Vagina (tissue), 2 donors: ENCODE data around the gene SLC12A4. TPM values are rescaled to one million over a fixed set of nuclear protein-coding genes. Genes with fewer than 3 reads are reported as not detected.
A peak's percentile ranks its signal among the peaks of the same experiment; 100 is the strongest.
"Not testable (repeated sequence)": the region's sequence is repeated elsewhere in the genome, so short reads cannot be mapped to it uniquely, and the experiment has no call there.

ENCODE experiments used
- DNase-seq, 2 donors: peaks; one replicate each; pipeline ENCODE4 v3.0.0-alpha.2; 2017; ENCODE audit errors: extremely low spot score in 2 of 2
- H3K27ac ChIP-seq: fragments of 200-600 bp; sonication (generic); one replicate; pipeline ENCODE4 v1.5.1; 2019
- H3K27me3 ChIP-seq: fragments of 200-600 bp; sonication (generic); one replicate; pipeline ENCODE4 v1.5.1; 2019
- H3K36me3 ChIP-seq, 2 donors: fragments of 200-600 bp; sonication (generic); one replicate each; pipeline ENCODE4 v1.5.1; 2017 to 2019
- H3K4me1 ChIP-seq: fragments of 200-600 bp; sonication (generic); one replicate; pipeline ENCODE4 v1.5.1; 2019
- H3K4me3 ChIP-seq, 2 donors: fragments of 200-600 bp; sonication (generic); 1 replicate in 1 of 2; 2 replicates in 1 of 2; pipeline ENCODE4 v1.5.1; 2016 to 2019
- H3K9me3 ChIP-seq: fragments of 200-600 bp; sonication (generic); one replicate; pipeline ENCODE4 v1.5.1; 2019
- CTCF ChIP-seq, 3 experiments: fragments of 450-650 bp in 2 of 3; fragments of 200-600 bp in 1 of 3; sonication (generic) in 1 of 3; IDR thresholded peaks; one replicate each; pipeline ENCODE4 v1.5.1; 2017 to 2019; ENCODE audit warnings: antibody characterized with exemption in 3 of 3, mild to moderate bottlenecking in 2 of 3, moderate library complexity in 2 of 3
- POLR2A ChIP-seq, 2 donors: fragments of 450-650 bp; IDR thresholded peaks; one replicate each; pipeline ENCODE4 v1.6.1; 2017; ENCODE audit warnings: antibody characterized with exemption in 2 of 2, mild to moderate bottlenecking in 2 of 2, moderate library complexity in 2 of 2
- POLR2AphosphoS5 ChIP-seq, 2 donors: sonication (generic); formaldehyde crosslinking; IDR thresholded peaks; one replicate each; pipeline ENCODE4 v1.9.0; 2017; ENCODE audit warnings: antibody characterized with exemption in 2 of 2, mild to moderate bottlenecking in 2 of 2, low read depth in 1 of 2; ENCODE audit not compliant: insufficient read depth in 1 of 2
- intact Hi-C: fragments of 100-400 bp; cut with DNase I; formaldehyde crosslinking; loops from one replicate; pipeline ENCODE4 v1.15.1; 2023
- total RNA-seq: library from RNA; depleted of rRNA; stranded (reverse); fragments of >200 nt; gene quantifications from one replicate; pipeline ENCODE4 v1.2.3, GENCODE V29; 2016

The SLC12A4 gene
- total RNA-seq, 1 donor from 2014 or later: 43.2 TPM

GRCh38 chr16:67996666-67997065 is 28.2 kb upstream of the SLC12A4 start:
- H3K9me3 ChIP-seq: no peaks in the 10 kb centered on the region
- no peak for DNase-seq
- TF ChIP-seq CTCF (IDR thresholded peaks at IDR 0.05) (no peak), POLR2AphosphoS5 (IDR thresholded peaks at IDR 0.05; ENCODE audit: insufficient read depth in 1 of 2, low read depth in 1 of 2) (no peak), POLR2A (IDR thresholded peaks at IDR 0.05) (no peak)
- intact Hi-C loops: loop anchor here (5.0 kb wide), 1 partner anchor 316 kb away; the partner anchor contains the start of genes PRMT7 and SLC7A6OS
- H3K4me3 ChIP-seq: no peak overlapping the region
- no peaks in the 10 kb centered on the region for H3K36me3 ChIP-seq
- H3K4me1 ChIP-seq: peaks cover 13% of the 10 kb centered on the region
- H3K27ac ChIP-seq: no peak overlapping the region
- H3K27me3 ChIP-seq: no peaks in the 10 kb centered on the region

- intact Hi-C loops: loop anchor here (5.0 kb wide), 1 partner anchor 317 kb away; the partner anchor contains the start of genes PRMT7 and SLC7A6OS
- no peak overlapping the region for H3K4me3 ChIP-seq
- TF ChIP-seq CTCF (IDR thresholded peaks at IDR 0.05) (no peak), POLR2AphosphoS5 (IDR thresholded peaks at IDR 0.05; ENCODE audit: insufficient read depth in 1 of 2, low read depth in 1 of 2) (no peak), POLR2A (IDR thresholded peaks at IDR 0.05) (no peak)
- H3K27ac ChIP-seq: no peak overlapping the region
- H3K36me3 ChIP-seq: no peaks in the 10 kb centered on the region
- no peak for DNase-seq
- peaks cover 13% of the 10 kb centered on the region for H3K4me1 ChIP-seq
- no peaks in the 10 kb centered on the region for H3K9me3 ChIP-seq
- H3K27me3 ChIP-seq: no peaks in the 10 kb centered on the region
Observed at GRCh38 chr16:67995423-67995822, 27.0 kb upstream of the SLC12A4 start.

- intact Hi-C loops, H3K36me3 ChIP-seq, DNase-seq, H3K9me3 ChIP-seq, H3K4me3 ChIP-seq, H3K27me3 ChIP-seq: not testable (repeated sequence)
- peak overlapping the region; percentile 69 for H3K27ac ChIP-seq
- peaks cover 13% of the 10 kb centered on the region for H3K4me1 ChIP-seq
Observed at GRCh38 chr16:67994040-67994408, 25.6 kb upstream of the SLC12A4 start.

- no peaks in the 10 kb centered on the region for H3K9me3 ChIP-seq
- intact Hi-C loops: no loop called here
- peak overlapping the region; percentile 32 to 35 for H3K4me3 ChIP-seq
- no peak for DNase-seq
- no peaks in the 10 kb centered on the region for H3K36me3 ChIP-seq
- H3K4me1 ChIP-seq: peaks cover 13% of the 10 kb centered on the region
- peak overlapping the region; percentile 69 for H3K27ac ChIP-seq
- H3K27me3 ChIP-seq: no peaks in the 10 kb centered on the region
- TF ChIP-seq POLR2A (IDR thresholded peaks at IDR 0.05) (no peak), CTCF (IDR thresholded peaks at IDR 0.05) (peak; percentile 93 to 98 (median 97)), POLR2AphosphoS5 (IDR thresholded peaks at IDR 0.05; ENCODE audit: insufficient read depth in 1 of 2, low read depth in 1 of 2) (peak; percentile 37 to 43)
Observed at GRCh38 chr16:67993207-67994039, 25.0 kb upstream of the SLC12A4 start.

- H3K27me3 ChIP-seq: no peaks in the 10 kb centered on the region
- peak overlapping the region; percentile 32 to 35 for H3K4me3 ChIP-seq
- intact Hi-C loops: no loop called here
- no peak for DNase-seq
- no peaks in the 10 kb centered on the region for H3K9me3 ChIP-seq
- H3K4me1 ChIP-seq: peaks cover 13% of the 10 kb centered on the region
- peak overlapping the region; percentile 69 for H3K27ac ChIP-seq
- no peak for TF ChIP-seq POLR2AphosphoS5 (IDR thresholded peaks at IDR 0.05; ENCODE audit: insufficient read depth in 1 of 2, low read depth in 1 of 2)
- TF ChIP-seq CTCF (IDR thresholded peaks at IDR 0.05): no peak
- no peak for TF ChIP-seq POLR2A (IDR thresholded peaks at IDR 0.05)
- H3K36me3 ChIP-seq: no peaks in the 10 kb centered on the region
Observed at GRCh38 chr16:67992661-67993206, 24.3 kb upstream of the SLC12A4 start.
